ENCODE data around the gene ESYT1.

ESYT1 gene

DNA sequence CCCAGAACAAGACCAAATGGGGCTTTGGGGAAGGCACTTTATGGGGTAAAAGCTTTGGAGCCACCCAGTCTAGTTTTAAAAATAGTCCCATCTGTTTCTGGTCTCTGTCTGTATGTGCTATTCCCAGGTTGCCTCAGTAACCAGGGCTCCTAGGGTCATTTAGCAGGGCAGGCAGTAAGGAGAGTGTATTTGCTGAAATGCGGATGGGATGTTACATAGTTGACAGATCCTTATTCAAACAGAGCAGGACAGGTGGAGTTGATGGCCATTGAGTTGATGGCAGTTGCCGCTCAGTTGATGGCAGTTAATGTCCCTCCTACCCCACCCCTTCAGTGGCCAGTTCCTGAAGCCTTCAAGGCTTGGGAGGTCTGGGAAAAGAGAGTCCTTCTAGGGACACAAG is 5.4 kb upstream of the ESYT1 start:
- ChIA-PET CTCF (interaction anchor here (0.7 kb wide), 1 partner anchor 19 kb away, joined by 3 read pairs; no protein-coding TSS in a partner anchor), POLR2A (ENCODE audit: low non-redundant PET) (interaction anchor here (0.6 kb wide), 1 partner anchor 19 kb away, joined by 4 read pairs; no protein-coding TSS in a partner anchor)
- TF ChIP-seq, protein P1, sequence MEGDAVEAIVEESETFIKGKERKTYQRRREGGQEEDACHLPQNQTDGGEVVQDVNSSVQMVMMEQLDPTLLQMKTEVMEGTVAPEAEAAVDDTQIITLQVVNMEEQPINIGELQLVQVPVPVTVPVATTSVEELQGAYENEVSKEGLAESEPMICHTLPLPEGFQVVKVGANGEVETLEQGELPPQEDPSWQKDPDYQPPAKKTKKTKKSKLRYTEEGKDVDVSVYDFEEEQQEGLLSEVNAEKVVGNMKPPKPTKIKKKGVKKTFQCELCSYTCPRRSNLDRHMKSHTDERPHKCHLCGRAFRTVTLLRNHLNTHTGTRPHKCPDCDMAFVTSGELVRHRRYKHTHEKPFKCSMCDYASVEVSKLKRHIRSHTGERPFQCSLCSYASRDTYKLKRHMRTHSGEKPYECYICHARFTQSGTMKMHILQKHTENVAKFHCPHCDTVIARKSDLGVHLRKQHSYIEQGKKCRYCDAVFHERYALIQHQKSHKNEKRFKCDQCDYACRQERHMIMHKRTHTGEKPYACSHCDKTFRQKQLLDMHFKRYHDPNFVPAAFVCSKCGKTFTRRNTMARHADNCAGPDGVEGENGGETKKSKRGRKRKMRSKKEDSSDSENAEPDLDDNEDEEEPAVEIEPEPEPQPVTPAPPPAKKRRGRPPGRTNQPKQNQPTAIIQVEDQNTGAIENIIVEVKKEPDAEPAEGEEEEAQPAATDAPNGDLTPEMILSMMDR (conservative IDR thresholded peaks at IDR 0.05; ENCODE audit: low read depth): no peak
- no peak for DNase-seq (ENCODE audit: low spot score)
- no peak overlapping the region for H3K27ac ChIP-seq

DNA sequence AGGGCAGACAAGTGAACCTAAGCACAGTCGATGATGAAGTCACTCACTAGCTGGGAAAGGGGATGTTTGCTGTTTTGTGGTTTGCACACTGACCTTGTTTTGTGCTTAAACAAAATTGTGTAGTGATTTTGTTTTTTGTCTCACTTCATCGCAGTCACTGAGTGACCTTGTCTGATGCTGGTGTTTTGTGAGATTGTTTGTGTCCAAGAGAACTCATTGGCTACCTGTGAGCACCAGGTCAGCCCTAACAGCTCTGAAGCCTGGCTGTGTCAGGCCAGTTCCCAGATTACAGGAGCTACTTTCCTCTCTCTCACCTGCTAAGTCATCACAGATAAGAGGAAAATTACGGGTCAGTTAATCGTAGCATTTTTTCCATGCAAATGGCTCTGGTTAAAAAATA is 3.9 kb upstream of the ESYT1 start:
- CTCF ChIA-PET: interaction anchor here (0.5 to 1.5 kb wide), 3 partner anchors 32 to 380 kb away, joined by 3 to 4 read pairs (median 3); partner anchors contain the start of gene SMARCC2
- POLR2A ChIA-PET (ENCODE audit: low non-redundant PET): interaction anchor here (0.6 kb wide), 1 partner anchor 47 kb away, joined by 3 read pairs; no protein-coding TSS in a partner anchor
- TF ChIP-seq, protein P1 (conservative IDR thresholded peaks at IDR 0.05; ENCODE audit: low read depth): no peak
- DNase-seq (ENCODE audit: low spot score): no peak
- H3K27ac ChIP-seq: no peak overlapping the region

DNA sequence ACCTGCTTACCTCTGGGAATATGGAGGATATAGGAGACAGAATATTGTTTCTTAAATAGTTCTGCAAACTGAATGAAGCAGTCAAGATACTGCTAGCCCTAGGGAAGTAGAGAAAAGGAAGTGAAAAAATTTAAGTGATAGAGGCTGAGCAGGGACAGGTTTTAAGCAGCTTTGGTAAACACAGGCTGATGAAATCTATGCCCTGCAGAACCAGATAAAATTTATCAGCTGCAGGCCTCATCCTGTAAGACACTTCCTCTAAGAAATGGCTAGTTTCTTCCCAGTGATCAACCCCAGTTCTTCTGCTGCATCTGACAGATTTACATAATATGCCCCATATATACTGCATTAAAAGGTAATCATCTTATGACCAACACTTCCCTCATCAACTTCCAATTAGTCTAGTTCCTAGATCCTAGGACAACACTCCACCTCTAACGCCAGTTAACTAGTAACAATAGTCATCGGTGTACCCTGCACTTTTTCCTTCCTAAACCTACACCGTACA is 1.3 kb upstream of the ESYT1 start:
- H3K27ac ChIP-seq: no peak overlapping the region
- CTCF ChIA-PET: interaction anchor here (0.7 to 2.7 kb wide), 3 partner anchors 17 to 95 kb away, joined by 3 to 21 read pairs (median 5); partner anchors contain the start of genes RNF41 and SMARCC2
- DNase-seq (ENCODE audit: low spot score): no peak
- TF ChIP-seq, protein P1 (conservative IDR thresholded peaks at IDR 0.05; ENCODE audit: low read depth): no peak
- POLR2A ChIA-PET (ENCODE audit: low non-redundant PET): no interaction called here

DNA sequence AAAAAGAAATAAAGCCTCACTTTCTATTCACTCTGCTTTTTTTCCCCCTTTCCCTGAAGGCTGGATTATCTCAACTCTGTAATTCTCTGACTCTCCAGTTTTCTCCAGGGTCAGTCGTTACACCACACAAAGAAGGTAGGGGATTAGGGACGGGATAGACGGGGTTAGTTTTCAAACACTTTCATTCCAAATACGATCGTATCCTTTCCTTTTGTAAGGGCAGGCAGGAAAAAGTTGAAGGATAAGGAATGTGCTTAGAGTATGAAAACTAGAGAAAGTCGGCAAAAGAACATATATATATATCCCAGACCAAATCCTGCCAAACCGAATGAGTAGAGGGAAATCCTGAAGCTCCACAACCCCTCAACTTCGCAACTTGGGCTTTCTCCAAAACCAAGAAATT is 581 bp upstream of the ESYT1 start:
- ChIA-PET POLR2A (ENCODE audit: low non-redundant PET) (interaction anchor here (0.8 to 1.4 kb wide), 3 partner anchors 9 to 62 kb away, joined by 3 to 6 read pairs (median 4); partner anchors contain the start of genes SMARCC2 and ZC3H10), CTCF (interaction anchor here (0.6 to 2.7 kb wide), 3 partner anchors 18 to 61 kb away, joined by 3 to 21 read pairs (median 4); partner anchors contain the start of gene SMARCC2)
- DNase-seq (ENCODE audit: low spot score): no peak
- TF ChIP-seq, protein P1 (conservative IDR thresholded peaks at IDR 0.05; ENCODE audit: low read depth): no peak
- H3K27ac ChIP-seq: peak overlapping the region; percentile 91

DNA sequence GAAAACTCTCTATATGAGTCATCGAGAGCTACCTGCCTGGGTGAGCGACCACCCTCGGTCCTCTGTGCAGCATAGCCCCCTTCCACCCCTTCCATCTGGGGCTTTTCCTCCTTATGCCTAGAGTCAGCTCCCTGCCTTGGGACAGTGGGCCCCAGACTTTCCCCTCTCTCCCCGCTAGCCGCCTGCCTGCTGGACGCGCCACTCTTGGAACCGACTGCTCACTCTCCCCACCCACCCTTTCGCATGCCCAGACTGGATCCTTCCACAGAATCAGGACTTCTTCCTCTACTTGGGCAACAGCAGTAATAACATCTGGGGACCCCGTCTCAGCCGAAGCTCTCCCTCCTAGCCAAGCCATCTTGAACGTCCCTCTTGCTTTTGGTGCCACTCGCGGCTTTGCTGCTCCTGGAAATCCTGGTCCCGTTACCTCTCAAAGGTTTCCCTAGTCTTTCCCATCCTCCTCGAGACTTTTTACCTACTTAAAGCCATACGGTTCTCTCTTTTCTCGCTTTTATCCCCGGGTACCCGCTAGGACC is 671 bp downstream of the ESYT1 start:
- DNase-seq (ENCODE audit: low spot score): peak; percentile 33
- H3K27ac ChIP-seq: peak overlapping the region; percentile 91
- TF ChIP-seq, protein P1 (conservative IDR thresholded peaks at IDR 0.05; ENCODE audit: low read depth): no peak
- POLR2A ChIA-PET (ENCODE audit: low non-redundant PET): interaction anchor here (0.6 to 1.4 kb wide), 5 partner anchors 11 to 231 kb away, joined by 3 to 8 read pairs (median 3); partner anchors contain the start of gene ZC3H10
- CTCF ChIA-PET: interaction anchor here (0.8 to 1.5 kb wide), 2 partner anchors 23 to 30 kb away, joined by 4 to 6 read pairs; partner anchors contain the start of gene MYL6B

DNA sequence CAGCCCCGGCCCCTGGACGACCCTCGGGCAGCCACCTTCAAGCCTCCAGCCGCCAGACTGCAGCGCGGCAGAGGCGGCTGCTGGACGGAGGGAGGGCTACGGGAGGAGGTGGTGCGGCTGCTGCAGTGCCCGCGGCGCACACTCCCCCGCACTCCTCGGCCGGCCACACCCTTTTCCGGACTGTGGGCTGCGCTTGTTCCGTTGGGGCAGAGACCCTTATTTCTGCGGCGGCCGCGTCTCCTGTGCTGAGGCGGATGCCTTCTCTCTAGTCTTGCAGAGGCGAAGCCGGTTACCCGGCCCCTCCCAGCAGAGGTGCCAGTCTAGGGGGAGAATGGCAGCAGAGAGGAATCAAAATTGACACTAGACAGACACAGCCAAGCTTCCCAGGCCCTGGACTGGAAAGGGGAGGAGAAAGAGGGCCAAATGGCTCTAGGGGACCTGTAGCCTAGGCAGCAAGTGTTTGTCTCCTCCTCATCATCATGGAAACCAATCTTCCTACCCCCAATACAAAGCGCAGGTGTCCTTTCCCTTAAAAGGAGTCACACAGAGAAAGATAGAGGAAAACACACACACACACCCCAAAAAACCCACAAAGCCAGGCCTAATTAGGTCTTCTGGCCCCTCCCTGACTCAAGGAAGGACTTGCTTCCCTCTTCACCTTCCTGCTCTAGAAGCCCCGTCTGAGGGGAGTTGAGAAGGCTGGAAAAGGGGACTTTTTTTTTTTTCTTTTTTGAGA is 1.3 kb downstream of the ESYT1 start:
- peak overlapping the region; percentile 91 for H3K27ac ChIP-seq
- TF ChIP-seq, protein P1 (conservative IDR thresholded peaks at IDR 0.05; ENCODE audit: low read depth): no peak
- ChIA-PET POLR2A (ENCODE audit: low non-redundant PET) (no interaction called here), CTCF (interaction anchor here (1.5 kb wide), 1 partner anchor 22 kb away, joined by 6 read pairs; the partner anchor contains the start of gene MYL6B)
- peak; percentile 54 for DNase-seq (ENCODE audit: low spot score)

Data from RWPE1 (cell line).